LNCaP clone FGC (cell line): ENCODE data around the gene GRK4.

ENCODE experiments used
- DNase-seq: peaks from one replicate; pipeline ENCODE4 v3.0.0-alpha.2; 2011; ENCODE audit warnings: low read depth
- H3K4me3 ChIP-seq: 2 replicates; pipeline ENCODE4 v1.5.1; 2011; ENCODE audit warnings: mild to moderate bottlenecking, low read depth, low read length, control low read depth
- TF ChIP-seq, protein P1 (sequence below): IDR thresholded peaks from 2 replicates; pipeline ENCODE4 v1.5.1; 2012; ENCODE audit warnings: mild to moderate bottlenecking; ENCODE audit not compliant: control insufficient read depth, insufficient read depth; ENCODE audit errors: extremely low read depth

GRK4 gene

DNA sequence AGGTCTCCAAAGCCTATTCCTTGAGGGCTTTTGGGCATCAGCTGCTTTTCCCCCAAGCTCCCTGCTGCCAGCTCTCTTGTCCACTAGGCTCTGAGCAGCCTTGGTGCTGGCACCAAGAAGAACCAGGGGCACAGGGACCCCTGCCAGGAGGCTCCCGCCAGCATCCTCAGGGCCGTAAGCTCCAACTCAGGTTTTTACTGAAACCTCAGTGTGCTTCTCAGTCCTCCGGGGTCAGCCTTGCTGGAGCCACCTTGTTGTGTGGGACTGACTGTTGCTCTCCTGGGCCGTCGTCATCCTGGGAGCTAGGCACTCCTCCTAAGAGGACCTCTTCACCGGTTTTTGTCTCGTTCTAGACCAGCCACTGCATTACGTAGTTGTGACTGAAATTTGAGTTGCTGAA lies 39.1 kb upstream of the GRK4 start:
- H3K4me3 ChIP-seq = no peak overlapping the region
- no peak for DNase-seq
- TF ChIP-seq, protein P1, sequence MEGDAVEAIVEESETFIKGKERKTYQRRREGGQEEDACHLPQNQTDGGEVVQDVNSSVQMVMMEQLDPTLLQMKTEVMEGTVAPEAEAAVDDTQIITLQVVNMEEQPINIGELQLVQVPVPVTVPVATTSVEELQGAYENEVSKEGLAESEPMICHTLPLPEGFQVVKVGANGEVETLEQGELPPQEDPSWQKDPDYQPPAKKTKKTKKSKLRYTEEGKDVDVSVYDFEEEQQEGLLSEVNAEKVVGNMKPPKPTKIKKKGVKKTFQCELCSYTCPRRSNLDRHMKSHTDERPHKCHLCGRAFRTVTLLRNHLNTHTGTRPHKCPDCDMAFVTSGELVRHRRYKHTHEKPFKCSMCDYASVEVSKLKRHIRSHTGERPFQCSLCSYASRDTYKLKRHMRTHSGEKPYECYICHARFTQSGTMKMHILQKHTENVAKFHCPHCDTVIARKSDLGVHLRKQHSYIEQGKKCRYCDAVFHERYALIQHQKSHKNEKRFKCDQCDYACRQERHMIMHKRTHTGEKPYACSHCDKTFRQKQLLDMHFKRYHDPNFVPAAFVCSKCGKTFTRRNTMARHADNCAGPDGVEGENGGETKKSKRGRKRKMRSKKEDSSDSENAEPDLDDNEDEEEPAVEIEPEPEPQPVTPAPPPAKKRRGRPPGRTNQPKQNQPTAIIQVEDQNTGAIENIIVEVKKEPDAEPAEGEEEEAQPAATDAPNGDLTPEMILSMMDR = no peak

DNA sequence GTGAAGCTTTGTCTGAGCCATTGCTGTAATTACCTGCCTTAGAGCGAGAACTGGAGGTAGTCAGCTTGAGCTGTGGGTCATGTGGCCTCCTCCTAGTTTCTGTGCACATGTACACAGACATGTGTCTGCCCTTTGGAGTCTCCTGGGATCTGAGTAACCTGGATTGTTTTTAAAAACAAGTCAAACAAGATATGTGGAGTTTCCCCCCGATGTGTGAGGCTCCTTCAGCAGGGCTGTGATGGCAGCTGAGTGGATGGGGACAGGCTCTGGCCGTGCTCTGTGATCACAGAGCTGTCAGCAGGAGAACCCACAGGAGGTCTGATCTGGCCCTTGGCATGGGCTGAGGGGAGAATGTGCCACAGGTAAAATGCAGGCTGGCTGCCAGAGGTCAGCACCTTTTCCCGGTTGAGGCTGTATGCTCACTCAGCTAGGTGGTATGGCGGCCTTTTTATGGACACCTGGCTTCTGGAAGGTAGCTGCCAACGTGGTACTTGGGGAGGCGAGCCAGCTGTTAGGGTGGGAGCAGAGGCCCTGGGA lies 38.5 kb upstream of the GRK4 start:
- no peak overlapping the region for H3K4me3 ChIP-seq
- TF ChIP-seq, protein P1 = no peak
- no peak for DNase-seq

DNA sequence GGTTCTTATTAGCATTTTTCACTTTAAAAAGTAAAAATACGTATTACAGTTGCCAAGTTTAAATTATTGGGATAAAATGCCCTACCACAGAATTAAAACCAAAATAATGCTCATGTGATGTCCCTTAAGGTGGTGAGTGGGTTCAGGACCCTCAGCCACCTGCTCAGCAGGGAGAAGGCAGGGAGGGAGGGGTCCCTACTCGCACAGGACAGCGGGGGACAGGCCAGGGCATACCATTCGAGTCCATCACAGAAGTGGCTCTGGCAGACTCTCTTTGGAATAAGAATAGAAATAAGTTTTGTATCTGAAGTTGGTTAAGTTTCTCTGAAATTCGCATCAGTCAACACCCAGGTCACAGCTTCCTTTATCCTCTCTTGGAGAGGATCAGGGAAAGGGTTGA lies 37.9 kb upstream of the GRK4 start:
- no peak for DNase-seq
- TF ChIP-seq, protein P1 = no peak
- no peak overlapping the region for H3K4me3 ChIP-seq

DNA sequence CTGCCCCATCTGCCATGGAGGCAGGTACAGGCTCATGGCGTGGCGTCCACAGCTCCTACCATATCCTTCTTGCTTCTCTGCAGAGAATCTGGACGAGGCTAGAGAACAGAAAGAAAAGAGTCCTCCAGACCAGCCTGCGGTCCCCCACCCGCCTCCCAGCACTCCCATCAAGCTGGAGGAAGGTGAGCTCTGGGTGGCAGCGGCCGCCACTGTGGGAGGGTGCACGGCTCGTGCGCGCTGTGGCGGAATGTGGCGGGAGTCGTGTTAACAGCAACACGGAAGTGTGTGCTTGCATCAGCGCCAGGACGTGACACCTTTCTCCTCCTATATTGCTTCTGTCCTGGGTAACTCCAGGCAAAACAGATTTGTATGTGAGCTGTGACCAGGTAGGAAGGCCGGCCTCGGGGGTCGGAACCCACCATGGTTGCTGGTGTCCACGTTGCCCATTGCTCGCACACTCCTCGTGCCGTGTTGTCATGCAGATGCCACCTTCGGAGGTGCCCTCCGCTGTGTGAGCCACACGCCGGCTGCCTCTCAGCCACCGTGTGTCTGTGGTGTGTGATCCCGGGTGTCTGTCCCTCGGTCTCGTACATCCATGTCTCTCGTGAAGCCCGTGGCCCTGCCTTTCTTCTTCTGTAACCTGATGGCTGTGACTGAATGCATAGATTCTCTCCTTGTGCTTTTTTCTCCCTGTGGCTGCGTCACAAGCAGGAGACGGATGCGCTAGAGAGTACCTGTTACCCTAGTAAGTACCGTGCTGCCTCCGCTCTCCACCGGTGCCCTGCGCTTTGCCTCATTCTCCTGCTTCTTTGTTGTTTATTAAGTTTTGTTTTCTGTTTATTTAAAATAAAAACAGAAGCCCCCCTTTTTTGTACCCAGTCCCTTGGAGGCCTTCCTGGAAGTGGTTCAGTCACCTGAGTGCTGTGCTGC lies 37.2 kb upstream of the GRK4 start:
- DNase-seq = no peak
- TF ChIP-seq, protein P1 = no peak
- H3K4me3 ChIP-seq = no peak overlapping the region

DNA sequence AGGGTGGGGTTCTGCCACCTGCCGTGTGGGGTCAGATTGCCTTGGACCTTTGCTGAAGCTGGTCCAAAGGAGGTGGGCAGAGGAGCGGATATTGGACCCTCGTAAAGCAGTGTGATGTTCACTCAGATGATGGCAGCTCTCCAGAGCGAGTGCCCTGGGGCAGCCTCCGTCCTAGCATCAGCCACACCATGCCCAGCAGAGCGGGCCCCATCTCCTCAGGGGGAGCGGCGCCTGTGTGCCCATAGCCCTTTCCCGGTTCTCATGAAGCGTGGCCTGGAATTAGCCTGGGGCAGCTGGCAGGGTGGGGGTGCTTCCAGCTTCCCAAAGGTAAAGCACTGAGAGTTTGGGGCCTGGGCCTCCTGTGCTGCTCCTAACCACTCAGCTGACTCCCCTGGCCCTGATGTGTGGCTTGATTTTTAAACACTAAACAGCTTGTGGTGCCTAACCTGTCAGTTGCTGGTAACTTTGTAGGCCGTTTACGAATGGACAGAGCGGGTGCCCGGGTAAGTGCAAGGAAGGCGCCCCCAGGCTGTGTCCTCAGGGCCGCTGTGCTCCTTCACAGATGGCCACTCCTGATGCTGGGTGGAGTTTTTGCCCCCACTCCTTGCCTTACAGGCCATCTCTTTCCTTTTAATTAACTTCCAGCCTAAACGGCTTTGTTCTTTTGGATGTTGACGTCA lies 36.2 kb upstream of the GRK4 start:
- TF ChIP-seq, protein P1 = no peak
- no peak overlapping the region for H3K4me3 ChIP-seq
- DNase-seq = no peak

DNA sequence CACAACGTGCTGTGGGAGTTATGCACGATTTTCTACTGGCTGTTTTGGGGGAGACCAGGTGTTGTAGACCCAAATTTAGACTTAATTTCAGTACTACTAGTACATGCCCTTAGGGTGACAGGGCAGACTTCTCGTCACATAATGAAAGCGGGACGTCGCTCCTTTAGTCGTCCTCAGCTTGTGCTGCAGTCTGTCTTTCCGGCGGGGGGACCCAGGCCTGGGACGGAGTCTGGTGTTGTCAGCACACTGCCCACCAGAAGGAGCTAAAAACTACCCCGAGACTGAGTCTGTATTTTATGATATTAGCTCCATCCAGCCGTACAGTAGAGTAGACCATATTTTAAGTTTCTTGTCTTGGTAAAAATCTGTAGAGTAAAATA lies 35.7 kb upstream of the GRK4 start:
- TF ChIP-seq, protein P1 = no peak
- no peak for DNase-seq
- H3K4me3 ChIP-seq = no peak overlapping the region
